Measurements from ENCODE around the gene GFRA1.

GFRA1 gene

GRCh38 chr10:116160271-116160670 lies 112.7 kb downstream of the GFRA1 start:
- TF ChIP-seq GATA3 (IDR thresholded peaks at IDR 0.05; ENCODE audit: low read depth, low read length) (no peak), GATA2 (IDR thresholded peaks at IDR 0.05; ENCODE audit: low read depth, low read length) (no peak)

GRCh38 chr10:116159197-116159596 lies 113.8 kb downstream of the GFRA1 start:
- TF ChIP-seq GATA3 (IDR thresholded peaks at IDR 0.05; ENCODE audit: low read depth, low read length) = no peak
- TF ChIP-seq GATA2 (IDR thresholded peaks at IDR 0.05; ENCODE audit: low read depth, low read length) = no peak

- TF ChIP-seq GATA2 (IDR thresholded peaks at IDR 0.05; ENCODE audit: low read depth, low read length) (no peak), GATA3 (IDR thresholded peaks at IDR 0.05; ENCODE audit: low read depth, low read length) (no peak)
These were observed 115.0 kb downstream of the GFRA1 start for GRCh38 chr10:116158036-116158435.

- TF ChIP-seq GATA3 (IDR thresholded peaks at IDR 0.05; ENCODE audit: low read depth, low read length) (no peak), GATA2 (IDR thresholded peaks at IDR 0.05; ENCODE audit: low read depth, low read length) (no peak)
These were observed 115.5 kb downstream of the GFRA1 start for GRCh38 chr10:116157485-116157884.

GRCh38 chr10:116156819-116157218 lies 116.2 kb downstream of the GFRA1 start:
- no peak for TF ChIP-seq GATA3 (IDR thresholded peaks at IDR 0.05; ENCODE audit: low read depth, low read length)
- no peak for TF ChIP-seq GATA2 (IDR thresholded peaks at IDR 0.05; ENCODE audit: low read depth, low read length)

GRCh38 chr10:116155191-116155590 lies 117.8 kb downstream of the GFRA1 start:
- TF ChIP-seq GATA3 (IDR thresholded peaks at IDR 0.05; ENCODE audit: low read depth, low read length) (no peak), GATA2 (IDR thresholded peaks at IDR 0.05; ENCODE audit: low read depth, low read length) (no peak)

GRCh38 chr10:116154651-116155050 lies 118.4 kb downstream of the GFRA1 start:
- no peak for TF ChIP-seq GATA2 (IDR thresholded peaks at IDR 0.05; ENCODE audit: low read depth, low read length)

GRCh38 chr10:116151076-116151475 lies 121.9 kb downstream of the GFRA1 start:
- no peak for TF ChIP-seq GATA2 (IDR thresholded peaks at IDR 0.05; ENCODE audit: low read depth, low read length)
- no peak for TF ChIP-seq GATA3 (IDR thresholded peaks at IDR 0.05; ENCODE audit: low read depth, low read length)

- no peak for TF ChIP-seq GATA3 (IDR thresholded peaks at IDR 0.05; ENCODE audit: low read depth, low read length)
- TF ChIP-seq GATA2 (IDR thresholded peaks at IDR 0.05; ENCODE audit: low read depth, low read length) = no peak
These were observed 122.4 kb downstream of the GFRA1 start for GRCh38 chr10:116150606-116151005.

GRCh38 chr10:116147147-116147905 lies 125.7 kb downstream of the GFRA1 start:
- TF ChIP-seq GATA2 (IDR thresholded peaks at IDR 0.05; ENCODE audit: low read depth, low read length) = no peak
- no peak for TF ChIP-seq GATA3 (IDR thresholded peaks at IDR 0.05; ENCODE audit: low read depth, low read length)

GRCh38 chr10:116146372-116147140 lies 126.5 kb downstream of the GFRA1 start:
- TF ChIP-seq GATA3 (IDR thresholded peaks at IDR 0.05; ENCODE audit: low read depth, low read length) (no peak), GATA2 (IDR thresholded peaks at IDR 0.05; ENCODE audit: low read depth, low read length) (no peak)

- TF ChIP-seq GATA2 (IDR thresholded peaks at IDR 0.05; ENCODE audit: low read depth, low read length) = no peak
- no peak for TF ChIP-seq GATA3 (IDR thresholded peaks at IDR 0.05; ENCODE audit: low read depth, low read length)
These were observed 129.3 kb downstream of the GFRA1 start for GRCh38 chr10:116143673-116144222.

- TF ChIP-seq GATA2 (IDR thresholded peaks at IDR 0.05; ENCODE audit: low read depth, low read length) (no peak), GATA3 (IDR thresholded peaks at IDR 0.05; ENCODE audit: low read depth, low read length) (no peak)
These were observed 131.2 kb downstream of the GFRA1 start for GRCh38 chr10:116141855-116142254.

GRCh38 chr10:116141246-116141645 lies 131.8 kb downstream of the GFRA1 start:
- TF ChIP-seq GATA3 (IDR thresholded peaks at IDR 0.05; ENCODE audit: low read depth, low read length) = no peak
- TF ChIP-seq GATA2 (IDR thresholded peaks at IDR 0.05; ENCODE audit: low read depth, low read length) = no peak

GRCh38 chr10:116139886-116140285 lies 133.1 kb downstream of the GFRA1 start:
- TF ChIP-seq GATA3 (IDR thresholded peaks at IDR 0.05; ENCODE audit: low read depth, low read length) (no peak), GATA2 (IDR thresholded peaks at IDR 0.05; ENCODE audit: low read depth, low read length) (no peak)
